ENCODE measurements around the gene MRPS11.
"Not testable (repeated sequence)": the region's sequence is repeated elsewhere in the genome, so short reads cannot be mapped to it uniquely, and the experiment has no call there.

The MRPS11 gene

GRCh38 chr15:88467073-88467934, at the start of gene MRPS11, which contains the start of gene MRPL46:
Gene MRPS11 (plus strand): TSS chr15:88467708. CDS start chr15:88467718, 10 bp downstream.
Gene MRPL46 (minus strand): TSS chr15:88467388. CDS start chr15:88467377, 11 bp downstream.
- peaks cover 4% of the 10 kb centered on the region for H3K4me1 ChIP-seq (ENCODE audit: control insufficient read depth, insufficient read depth, low read length)
- no peaks in the 10 kb centered on the region for H3K27me3 ChIP-seq (ENCODE audit: control insufficient read depth, insufficient read depth, low read length)
- H3K4me3 ChIP-seq (ENCODE audit: low read length): peak within 1 kb of the TSS; percentile 95
- peak within 1 kb of the TSS; percentile 29 for H3K9ac ChIP-seq (ENCODE audit: low read length)
- peak within 1 kb of the TSS; percentile 90 for H3K27ac ChIP-seq (ENCODE audit: low read depth, low read length)
- H3K36me3 ChIP-seq (ENCODE audit: control insufficient read depth, insufficient read depth, low read length): peaks cover 11% of the 10 kb centered on the region

- no peak overlapping the region for H3K27ac ChIP-seq (ENCODE audit: low read depth, low read length)
- no peak overlapping the region for H3K4me3 ChIP-seq (ENCODE audit: low read length)
- no peaks in the 10 kb centered on the region for H3K4me1 ChIP-seq (ENCODE audit: control insufficient read depth, insufficient read depth, low read length)
- H3K36me3 ChIP-seq (ENCODE audit: control insufficient read depth, insufficient read depth, low read length): no peaks in the 10 kb centered on the region
- no peaks in the 10 kb centered on the region for H3K27me3 ChIP-seq (ENCODE audit: control insufficient read depth, insufficient read depth, low read length)
- H3K9ac ChIP-seq (ENCODE audit: low read length): no peak overlapping the region
Measured at GRCh38 chr15:88419830-88420229, 47.7 kb upstream of the MRPS11 start.

- Histone ChIP-seq H3K9ac (ENCODE audit: low read length) (no peak overlapping the region), H3K27me3 (ENCODE audit: control insufficient read depth, insufficient read depth, low read length) (no peaks in the 10 kb centered on the region), H3K4me1 (ENCODE audit: control insufficient read depth, insufficient read depth, low read length) (no peaks in the 10 kb centered on the region), H3K4me3 (ENCODE audit: low read length) (no peak overlapping the region), H3K27ac (ENCODE audit: low read depth, low read length) (no peak overlapping the region), H3K36me3 (ENCODE audit: control insufficient read depth, insufficient read depth, low read length) (no peaks in the 10 kb centered on the region)
Measured at GRCh38 chr15:88423331-88423730, 44.2 kb upstream of the MRPS11 start.

DNA sequence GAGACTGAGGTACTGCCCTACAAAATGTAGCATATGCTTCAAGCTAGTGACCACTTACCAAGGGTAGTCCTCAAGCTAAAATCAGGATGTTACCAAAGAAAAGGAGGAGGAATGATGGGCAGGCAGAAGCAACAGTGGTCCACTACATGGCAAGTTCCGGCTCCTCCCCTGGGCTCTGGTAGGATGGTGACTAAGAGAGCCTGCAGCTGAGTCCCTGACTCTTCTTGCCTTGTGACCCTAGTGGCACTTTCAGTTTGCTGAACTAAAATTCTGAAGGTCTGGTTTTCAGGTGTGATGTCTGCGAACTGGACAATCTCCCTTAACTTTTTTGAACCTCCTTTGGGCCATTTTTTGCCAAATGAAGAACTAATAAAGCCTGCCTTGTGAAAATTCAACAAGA, 41.2 kb upstream of the MRPS11 start:
- no peak overlapping the region for H3K9ac ChIP-seq (ENCODE audit: low read length)
- H3K27ac ChIP-seq (ENCODE audit: low read depth, low read length): no peak overlapping the region
- no peaks in the 10 kb centered on the region for H3K4me1 ChIP-seq (ENCODE audit: control insufficient read depth, insufficient read depth, low read length)
- H3K27me3 ChIP-seq (ENCODE audit: control insufficient read depth, insufficient read depth, low read length): no peaks in the 10 kb centered on the region
- no peaks in the 10 kb centered on the region for H3K36me3 ChIP-seq (ENCODE audit: control insufficient read depth, insufficient read depth, low read length)
- no peak overlapping the region for H3K4me3 ChIP-seq (ENCODE audit: low read length)

DNA sequence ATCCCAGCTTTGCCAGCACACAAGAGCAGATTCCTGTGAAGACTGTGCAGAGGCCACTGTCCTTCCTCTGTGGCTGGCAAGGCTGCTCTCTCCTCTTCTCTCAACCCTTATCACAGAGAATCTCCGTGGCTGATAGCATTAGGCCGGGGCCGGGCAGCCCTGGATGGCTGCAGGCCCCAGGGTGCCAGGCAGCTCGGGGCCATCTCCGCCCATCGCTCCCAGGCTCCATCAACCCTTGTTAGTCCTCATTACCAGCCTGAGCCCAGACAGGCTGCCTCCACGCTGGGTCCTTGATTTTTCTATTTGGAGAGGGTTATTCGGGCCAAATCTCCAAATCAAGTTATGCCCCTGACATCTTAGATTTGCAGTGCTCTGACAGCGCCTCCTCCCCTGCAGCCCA, 39.5 kb upstream of the MRPS11 start:
- H3K9ac ChIP-seq (ENCODE audit: low read length): no peak overlapping the region
- H3K27ac ChIP-seq (ENCODE audit: low read depth, low read length): no peak overlapping the region
- no peaks in the 10 kb centered on the region for H3K27me3 ChIP-seq (ENCODE audit: control insufficient read depth, insufficient read depth, low read length)
- no peaks in the 10 kb centered on the region for H3K4me1 ChIP-seq (ENCODE audit: control insufficient read depth, insufficient read depth, low read length)
- no peaks in the 10 kb centered on the region for H3K36me3 ChIP-seq (ENCODE audit: control insufficient read depth, insufficient read depth, low read length)
- no peak overlapping the region for H3K4me3 ChIP-seq (ENCODE audit: low read length)

GRCh38 chr15:88428805-88429605, 38.5 kb upstream of the MRPS11 start:
- Histone ChIP-seq H3K9ac (ENCODE audit: low read length) (no peak overlapping the region), H3K36me3 (ENCODE audit: control insufficient read depth, insufficient read depth, low read length) (no peaks in the 10 kb centered on the region), H3K27ac (ENCODE audit: low read depth, low read length) (no peak overlapping the region), H3K4me3 (ENCODE audit: low read length) (no peak overlapping the region), H3K27me3 (ENCODE audit: control insufficient read depth, insufficient read depth, low read length) (no peaks in the 10 kb centered on the region), H3K4me1 (ENCODE audit: control insufficient read depth, insufficient read depth, low read length) (no peaks in the 10 kb centered on the region)

- no peak overlapping the region for H3K27ac ChIP-seq (ENCODE audit: low read depth, low read length)
- H3K9ac ChIP-seq (ENCODE audit: low read length): no peak overlapping the region
- no peaks in the 10 kb centered on the region for H3K4me1 ChIP-seq (ENCODE audit: control insufficient read depth, insufficient read depth, low read length)
- H3K36me3 ChIP-seq (ENCODE audit: control insufficient read depth, insufficient read depth, low read length): no peaks in the 10 kb centered on the region
- no peak overlapping the region for H3K4me3 ChIP-seq (ENCODE audit: low read length)
- no peaks in the 10 kb centered on the region for H3K27me3 ChIP-seq (ENCODE audit: control insufficient read depth, insufficient read depth, low read length)
Measured at GRCh38 chr15:88430051-88430450, 37.5 kb upstream of the MRPS11 start.

- Histone ChIP-seq H3K4me3 (ENCODE audit: low read length) (no peak overlapping the region), H3K9ac (ENCODE audit: low read length) (no peak overlapping the region), H3K27ac (ENCODE audit: low read depth, low read length) (no peak overlapping the region), H3K27me3 (ENCODE audit: control insufficient read depth, insufficient read depth, low read length) (no peaks in the 10 kb centered on the region), H3K4me1 (ENCODE audit: control insufficient read depth, insufficient read depth, low read length) (no peaks in the 10 kb centered on the region), H3K36me3 (ENCODE audit: control insufficient read depth, insufficient read depth, low read length) (no peaks in the 10 kb centered on the region)
Measured at GRCh38 chr15:88431441-88431840, 36.1 kb upstream of the MRPS11 start.

GRCh38 chr15:88433046-88433685, 34.3 kb upstream of the MRPS11 start:
- Histone ChIP-seq H3K27me3 (ENCODE audit: control insufficient read depth, insufficient read depth, low read length) (no peaks in the 10 kb centered on the region), H3K4me1 (ENCODE audit: control insufficient read depth, insufficient read depth, low read length) (no peaks in the 10 kb centered on the region), H3K9ac (ENCODE audit: low read length) (no peak overlapping the region), H3K36me3 (ENCODE audit: control insufficient read depth, insufficient read depth, low read length) (no peaks in the 10 kb centered on the region), H3K4me3 (ENCODE audit: low read length) (no peak overlapping the region), H3K27ac (ENCODE audit: low read depth, low read length) (no peak overlapping the region)

DNA sequence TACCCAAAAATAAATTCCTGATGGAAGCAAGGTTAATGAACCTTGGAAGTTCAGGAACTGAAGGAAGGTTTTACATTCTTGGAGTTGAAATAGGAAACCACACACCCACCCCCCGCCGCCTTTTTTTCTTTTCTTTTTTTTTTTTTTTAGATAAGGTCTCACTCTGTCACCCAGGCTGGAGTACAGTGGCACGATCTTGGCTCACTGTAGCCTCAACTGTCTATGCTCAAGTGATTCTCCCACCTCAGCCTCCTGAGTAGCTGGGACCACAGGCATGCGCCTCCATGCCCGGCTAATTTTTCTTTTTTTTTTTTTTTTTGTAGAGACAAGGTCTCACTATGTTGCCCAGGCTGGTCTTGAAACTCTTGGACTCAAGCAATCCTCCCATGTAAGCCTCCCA, 33.4 kb upstream of the MRPS11 start:
- H3K36me3 ChIP-seq (ENCODE audit: control insufficient read depth, insufficient read depth, low read length); H3K27me3 ChIP-seq (ENCODE audit: control insufficient read depth, insufficient read depth, low read length); H3K4me1 ChIP-seq (ENCODE audit: control insufficient read depth, insufficient read depth, low read length): not testable (repeated sequence)

DNA sequence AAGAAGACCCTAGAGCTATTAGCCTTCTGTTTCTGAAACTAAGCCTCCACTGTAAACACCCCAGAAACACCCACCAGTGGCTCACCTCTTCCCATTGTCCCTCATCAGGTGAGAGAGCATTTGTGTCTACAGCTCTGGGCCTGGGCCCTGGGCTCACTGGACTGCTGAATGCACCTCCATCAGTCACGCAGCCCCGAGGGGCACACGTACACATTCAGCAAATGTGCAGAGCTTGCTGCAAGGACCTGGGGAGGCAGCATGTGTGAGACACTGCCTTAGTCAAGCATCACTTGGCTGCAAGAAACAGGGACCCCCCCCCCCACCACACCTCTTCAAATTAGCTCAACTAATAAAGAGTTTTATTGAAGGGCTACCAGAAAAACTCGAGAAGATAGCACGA, 29.3 kb upstream of the MRPS11 start:
- Histone ChIP-seq H3K36me3 (ENCODE audit: control insufficient read depth, insufficient read depth, low read length) (no peaks in the 10 kb centered on the region), H3K4me1 (ENCODE audit: control insufficient read depth, insufficient read depth, low read length) (no peaks in the 10 kb centered on the region), H3K4me3 (ENCODE audit: low read length) (no peak overlapping the region), H3K9ac (ENCODE audit: low read length) (no peak overlapping the region), H3K27ac (ENCODE audit: low read depth, low read length) (no peak overlapping the region), H3K27me3 (ENCODE audit: control insufficient read depth, insufficient read depth, low read length) (peaks cover 2% of the 10 kb centered on the region)

More for the DNA sequence above, 33.4 kb upstream of the MRPS11 start:
- not testable (repeated sequence) for H3K4me3 ChIP-seq (ENCODE audit: low read length); H3K27ac ChIP-seq (ENCODE audit: low read depth, low read length); H3K9ac ChIP-seq (ENCODE audit: low read length)

DNA sequence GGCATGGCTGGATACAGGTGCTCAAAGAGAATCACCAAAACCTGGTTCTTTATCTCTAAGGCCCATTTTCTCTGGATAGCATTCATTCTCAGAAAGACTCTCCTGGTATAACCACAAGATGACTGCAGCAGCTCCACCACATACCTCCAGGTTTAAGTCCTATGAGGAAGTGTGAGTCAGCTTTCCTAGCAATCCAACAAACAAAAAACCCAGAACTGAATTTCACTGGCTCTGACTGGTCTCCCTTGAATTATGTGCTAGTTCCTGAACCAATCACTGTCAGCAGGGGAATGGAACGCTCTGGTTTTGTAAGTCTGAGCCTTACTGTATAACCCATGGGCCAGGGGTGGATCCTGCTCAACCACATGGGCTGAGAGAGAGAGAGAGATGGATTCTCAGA, 27.5 kb upstream of the MRPS11 start:
- Histone ChIP-seq H3K36me3 (ENCODE audit: control insufficient read depth, insufficient read depth, low read length) (no peaks in the 10 kb centered on the region), H3K27ac (ENCODE audit: low read depth, low read length) (no peak overlapping the region), H3K9ac (ENCODE audit: low read length) (no peak overlapping the region), H3K27me3 (ENCODE audit: control insufficient read depth, insufficient read depth, low read length) (peaks cover 2% of the 10 kb centered on the region), H3K4me3 (ENCODE audit: low read length) (no peak overlapping the region), H3K4me1 (ENCODE audit: control insufficient read depth, insufficient read depth, low read length) (no peaks in the 10 kb centered on the region)
